ENCODE data around the gene SLC35E3.
"Not testable (repeated sequence)": the region's sequence is repeated elsewhere in the genome, so short reads cannot be mapped to it uniquely, and the experiment has no call there.

The SLC35E3 gene

DNA sequence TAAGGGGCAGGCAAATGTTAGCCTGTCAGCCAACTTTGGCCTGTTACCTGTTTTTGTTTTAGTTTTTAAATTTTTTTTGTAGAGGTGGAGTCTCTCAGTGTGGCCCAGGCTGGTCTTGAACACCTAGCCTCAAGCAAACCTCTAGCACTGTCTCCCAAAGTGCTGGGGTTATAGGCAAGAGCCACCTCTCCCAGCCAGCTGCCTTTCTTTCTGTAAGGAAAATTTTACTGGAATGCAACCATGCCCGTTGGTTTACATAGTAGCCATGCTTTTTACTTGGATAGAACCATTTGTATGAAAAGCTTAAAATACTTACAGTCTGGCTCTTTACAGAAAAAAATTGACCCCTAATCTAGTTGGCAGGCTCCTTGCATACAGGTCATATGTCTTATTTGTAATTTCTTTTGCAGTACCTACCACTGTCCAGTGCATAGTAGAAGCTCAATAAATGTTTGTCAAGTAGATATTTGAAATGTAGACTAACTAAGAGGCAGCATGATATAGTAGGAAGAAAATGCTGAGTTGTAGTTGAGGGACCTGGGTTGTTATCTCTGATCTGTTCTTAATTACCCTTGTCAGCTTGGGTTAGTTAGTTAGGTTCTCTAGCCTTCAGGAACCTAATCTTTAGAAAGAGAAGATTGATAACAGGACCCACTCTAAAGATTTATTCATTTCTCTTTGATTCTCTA, 66.7 kb downstream of the SLC35E3 start:
- Mint-ChIP-seq H3K4me3 (no peak overlapping the region), H3K27me3 (no peaks in the 10 kb centered on the region), H3K4me1 (peaks cover 38% of the 10 kb centered on the region), H3K36me3 (ENCODE audit: insufficient read depth) (peaks cover 49% of the 10 kb centered on the region), H3K27ac (ENCODE audit: low read depth) (no peak overlapping the region), H3K9me3 (no peaks in the 10 kb centered on the region)
- ATAC-seq (replicated peaks; ENCODE audit: extremely low read depth, poor library complexity, severe bottlenecking) = no peak
- DNase-seq (ENCODE audit: low spot score in 2 of 2) = no peak

DNA sequence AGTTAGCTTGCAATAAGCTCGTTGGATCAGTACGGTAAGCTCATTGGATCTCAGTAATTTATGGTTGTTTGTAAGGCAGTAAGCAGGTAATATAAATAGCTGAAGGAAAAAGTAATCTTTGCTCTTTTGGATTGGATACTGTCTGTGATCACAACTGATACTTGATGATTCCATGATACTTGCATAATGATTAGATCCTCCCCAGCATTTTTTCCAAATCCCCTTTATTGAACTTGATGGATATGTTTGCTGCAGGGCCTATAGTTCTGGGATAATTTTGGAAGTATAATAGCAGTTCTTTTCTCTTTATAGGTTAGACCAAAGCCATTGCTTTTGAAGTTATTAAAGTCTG, 67.2 kb downstream of the SLC35E3 start:
- H3K4me1 Mint-ChIP-seq = peaks cover 38% of the 10 kb centered on the region
- H3K27ac Mint-ChIP-seq (ENCODE audit: low read depth) = no peak overlapping the region
- H3K27me3 Mint-ChIP-seq = no peaks in the 10 kb centered on the region
- DNase-seq (ENCODE audit: low spot score in 2 of 2) = no peak
- no peak overlapping the region for H3K4me3 Mint-ChIP-seq
- H3K9me3 Mint-ChIP-seq = no peaks in the 10 kb centered on the region
- no peak for ATAC-seq (replicated peaks; ENCODE audit: extremely low read depth, poor library complexity, severe bottlenecking)
- peaks cover 44% of the 10 kb centered on the region for H3K36me3 Mint-ChIP-seq (ENCODE audit: insufficient read depth)

DNA sequence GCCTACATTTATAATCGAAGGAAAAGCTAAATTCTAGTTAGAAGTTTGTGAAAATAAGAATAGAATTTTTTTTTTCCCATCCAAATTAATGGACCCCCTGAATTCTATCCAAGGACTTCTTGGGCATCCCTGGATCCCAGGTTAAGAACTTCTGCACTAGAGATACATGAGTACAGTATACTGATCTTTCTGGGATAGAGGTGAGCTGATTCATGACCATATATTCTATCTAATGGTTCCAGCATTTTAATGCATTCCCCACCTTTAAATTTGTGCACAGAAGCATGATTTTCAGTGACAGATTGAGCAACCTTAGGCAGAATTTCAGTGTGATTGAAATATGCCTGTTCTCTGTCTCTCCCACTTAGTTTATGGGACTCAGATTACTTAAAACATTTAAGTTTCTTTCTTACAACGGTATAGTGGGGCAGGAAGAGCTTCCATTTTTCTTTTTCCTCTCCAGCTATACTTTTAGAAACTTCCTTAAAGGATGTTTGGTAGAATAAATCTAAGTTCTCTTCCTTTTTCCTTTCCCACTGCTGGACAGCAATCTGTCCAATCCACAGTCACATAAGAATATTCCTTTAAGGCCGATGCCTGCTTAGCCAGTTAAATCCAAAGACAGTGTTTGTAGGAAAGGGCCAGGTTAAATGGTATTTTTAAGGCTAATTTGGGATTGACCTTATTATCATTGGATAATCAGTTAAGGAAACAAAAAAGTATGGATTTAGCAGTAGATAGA, 68.7 kb downstream of the SLC35E3 start:
- ATAC-seq (replicated peaks; ENCODE audit: extremely low read depth, poor library complexity, severe bottlenecking) (no peak), DNase-seq (ENCODE audit: low spot score in 2 of 2) (no peak)
- H3K36me3 Mint-ChIP-seq (ENCODE audit: insufficient read depth) = peaks cover 47% of the 10 kb centered on the region
- no peak overlapping the region for H3K27ac Mint-ChIP-seq (ENCODE audit: low read depth)
- H3K4me1 Mint-ChIP-seq = peaks cover 38% of the 10 kb centered on the region
- no peaks in the 10 kb centered on the region for H3K27me3 Mint-ChIP-seq
- H3K9me3 Mint-ChIP-seq = no peaks in the 10 kb centered on the region
- H3K4me3 Mint-ChIP-seq = no peak overlapping the region

DNA sequence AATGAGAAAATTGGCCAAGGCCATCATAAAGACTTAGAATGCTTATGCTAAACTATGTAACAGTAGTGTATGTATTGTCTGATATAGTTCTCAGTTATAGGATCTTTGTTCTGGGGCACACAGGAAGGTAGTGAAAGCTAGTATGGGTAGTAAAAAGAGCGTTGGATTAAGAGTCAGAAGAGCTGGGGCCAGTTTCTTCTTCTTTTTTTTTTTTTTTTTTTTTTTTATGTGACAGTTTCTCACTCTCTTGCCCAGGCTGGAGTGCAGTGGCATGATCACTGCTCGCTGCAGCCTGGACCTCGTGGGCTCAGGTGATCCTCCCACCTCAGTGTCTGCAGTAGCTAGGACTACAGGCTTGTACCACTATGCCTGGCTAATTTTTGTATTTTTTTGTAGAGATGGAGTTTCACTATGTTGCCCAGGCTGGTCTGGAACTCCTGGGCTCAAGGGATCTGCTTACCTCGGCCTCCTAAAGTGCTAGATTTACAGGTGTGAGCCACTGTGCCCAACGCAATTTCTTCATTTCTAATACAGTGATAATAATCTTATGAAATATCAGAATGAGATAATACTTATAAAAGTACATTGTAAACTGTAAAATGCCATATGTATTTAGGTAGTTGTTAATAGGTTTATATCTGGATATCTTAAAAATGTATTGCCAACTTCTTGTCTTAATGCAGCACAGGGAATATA, 69.4 kb downstream of the SLC35E3 start:
- Mint-ChIP-seq H3K4me1 (peaks cover 38% of the 10 kb centered on the region), H3K27me3 (no peaks in the 10 kb centered on the region), H3K27ac (ENCODE audit: low read depth) (no peak overlapping the region), H3K4me3 (no peak overlapping the region), H3K36me3 (ENCODE audit: insufficient read depth) (peaks cover 53% of the 10 kb centered on the region), H3K9me3 (no peaks in the 10 kb centered on the region)
- ATAC-seq (replicated peaks; ENCODE audit: extremely low read depth, poor library complexity, severe bottlenecking) (no peak), DNase-seq (ENCODE audit: low spot score in 2 of 2) (no peak)

DNA sequence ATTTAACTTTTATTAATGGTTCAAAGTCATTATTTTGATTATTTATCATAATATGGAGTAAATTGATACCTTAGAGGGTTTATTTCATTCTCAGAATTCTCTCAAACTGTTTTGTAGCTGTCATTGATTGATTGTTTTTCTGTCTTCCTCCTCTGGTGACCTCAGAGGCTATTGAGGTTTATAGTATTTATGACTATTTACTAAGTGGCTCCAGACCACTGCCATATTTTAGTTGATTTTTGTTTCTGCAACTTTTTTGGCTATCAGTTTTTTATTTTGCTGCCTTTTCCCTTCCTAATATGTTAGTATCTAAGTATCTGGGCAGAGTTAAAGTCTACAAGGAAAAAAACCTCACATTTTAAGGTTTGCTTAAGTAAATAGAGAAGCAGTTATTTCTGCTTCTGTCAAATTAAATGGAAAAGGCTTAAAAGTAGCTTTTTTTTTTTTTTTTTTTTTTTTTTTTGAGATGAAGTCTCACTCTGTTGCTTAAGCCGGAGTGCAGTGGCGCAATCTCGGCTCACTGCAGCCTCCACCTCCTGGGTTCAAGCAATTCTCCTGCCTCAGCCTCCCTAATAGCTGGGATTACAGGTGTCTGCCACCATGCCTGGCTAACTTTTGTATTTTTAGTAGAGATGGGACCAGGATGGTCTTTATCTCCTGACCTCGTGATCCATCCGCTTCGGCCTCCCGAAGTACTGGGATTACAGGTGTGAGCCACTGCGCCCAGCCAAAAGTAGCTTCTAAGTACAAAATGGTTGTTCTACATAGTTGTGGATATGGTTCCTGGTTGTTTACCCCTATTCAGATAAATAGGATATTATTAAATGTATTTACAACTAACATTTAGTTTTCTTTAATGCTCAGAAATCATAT, 70.2 kb downstream of the SLC35E3 start:
- Mint-ChIP-seq H3K4me3 (no peak overlapping the region), H3K27ac (ENCODE audit: low read depth) (no peak overlapping the region), H3K36me3 (ENCODE audit: insufficient read depth) (peaks cover 55% of the 10 kb centered on the region), H3K4me1 (peaks cover 33% of the 10 kb centered on the region), H3K9me3 (no peaks in the 10 kb centered on the region), H3K27me3 (no peaks in the 10 kb centered on the region)
- DNase-seq (ENCODE audit: low spot score in 2 of 2) (no peak), ATAC-seq (replicated peaks; ENCODE audit: extremely low read depth, poor library complexity, severe bottlenecking) (no peak)

DNA sequence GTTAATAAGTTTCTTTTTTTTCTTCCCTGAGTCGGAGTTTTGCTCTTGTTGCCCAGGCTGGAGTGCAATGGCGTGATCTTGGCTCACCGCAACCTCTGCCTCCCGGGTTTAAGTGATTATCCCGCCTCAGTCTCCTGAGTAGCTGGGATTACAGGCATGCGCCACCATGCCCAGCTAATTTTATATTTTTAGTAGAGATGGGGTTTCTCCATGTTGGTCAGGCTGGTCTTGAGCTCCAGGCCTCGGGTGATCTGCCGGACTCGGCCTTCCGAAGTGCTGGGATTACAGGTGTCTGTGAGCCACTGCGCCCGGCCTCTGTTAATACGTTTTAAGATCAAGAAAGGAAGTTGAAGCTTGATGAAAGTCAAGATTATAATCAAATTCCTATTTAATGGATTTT, 73.5 kb downstream of the SLC35E3 start:
- H3K9me3 Mint-ChIP-seq; ATAC-seq (replicated peaks; ENCODE audit: extremely low read depth, poor library complexity, severe bottlenecking); DNase-seq (ENCODE audit: low spot score in 2 of 2); H3K27ac Mint-ChIP-seq (ENCODE audit: low read depth); H3K4me3 Mint-ChIP-seq; H3K27me3 Mint-ChIP-seq: not testable (repeated sequence)
- peaks cover 64% of the 10 kb centered on the region for H3K36me3 Mint-ChIP-seq (ENCODE audit: insufficient read depth)
- H3K4me1 Mint-ChIP-seq = peaks cover 24% of the 10 kb centered on the region

DNA sequence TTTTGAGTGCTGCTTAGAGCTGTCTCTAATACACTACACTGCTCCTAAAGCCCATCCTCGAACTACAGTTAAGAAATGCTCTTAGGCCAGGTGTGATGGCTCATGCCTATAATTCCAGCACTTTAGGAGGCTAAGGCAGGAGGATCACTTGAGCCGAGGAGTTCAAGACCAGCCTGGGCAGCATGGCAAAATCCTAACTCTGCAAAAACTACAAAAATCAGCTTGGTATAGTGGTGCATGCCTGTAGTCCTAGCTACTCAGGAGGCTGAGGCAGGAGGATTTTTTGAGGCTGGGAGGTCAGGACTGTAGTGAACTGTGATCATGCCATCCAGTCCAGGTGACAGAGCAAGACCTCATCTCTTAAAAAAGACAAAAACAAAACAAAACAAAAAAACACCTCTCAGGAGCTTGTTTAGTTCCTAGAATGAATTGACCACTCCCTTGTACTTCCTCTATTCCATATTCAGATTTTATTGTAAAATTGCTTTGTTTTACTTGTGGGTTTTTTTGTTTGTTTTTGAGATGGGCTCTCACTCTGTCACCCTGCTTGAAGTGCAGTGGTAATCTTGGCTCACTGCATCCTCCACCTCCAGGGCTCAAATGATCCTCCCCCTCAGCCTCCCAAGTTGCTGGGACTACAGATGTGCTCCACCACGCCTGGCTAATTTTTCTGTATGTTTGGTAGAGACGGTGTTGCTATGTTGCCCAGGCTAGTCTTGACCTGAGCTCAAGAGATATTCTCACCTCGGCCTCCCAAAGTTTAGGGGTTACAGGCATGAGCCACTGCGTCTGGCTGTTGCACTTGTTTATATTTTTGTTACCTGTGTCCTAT, 75.6 kb downstream of the SLC35E3 start:
- Mint-ChIP-seq H3K9me3 (no peaks in the 10 kb centered on the region), H3K4me3 (no peak overlapping the region)
- no peak for ATAC-seq (replicated peaks; ENCODE audit: extremely low read depth, poor library complexity, severe bottlenecking)

DNA sequence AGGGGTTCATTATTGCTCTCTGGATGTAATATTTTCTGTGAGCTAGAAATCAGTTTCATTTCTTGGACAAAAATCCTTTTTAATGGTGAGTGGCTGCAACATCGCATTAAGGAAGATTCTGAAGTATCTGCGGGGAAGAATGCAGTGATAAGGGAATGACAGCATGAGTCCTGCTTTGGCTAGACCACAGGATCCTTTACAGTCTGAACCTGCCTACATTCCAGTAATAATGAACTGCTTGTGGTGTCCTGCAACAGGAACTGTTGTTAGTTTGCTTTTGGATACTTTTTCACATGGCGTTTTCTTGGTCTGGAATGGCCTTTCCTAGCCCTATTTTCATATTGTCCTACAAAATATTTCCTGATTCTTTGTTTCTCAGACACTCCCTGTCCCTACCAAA, 77.7 kb downstream of the SLC35E3 start:
- H3K36me3 Mint-ChIP-seq (ENCODE audit: insufficient read depth) = peaks cover 84% of the 10 kb centered on the region
- DNase-seq (ENCODE audit: low spot score in 2 of 2) (no peak), ATAC-seq (replicated peaks; ENCODE audit: extremely low read depth, poor library complexity, severe bottlenecking) (no peak)
- no peaks in the 10 kb centered on the region for H3K27me3 Mint-ChIP-seq
- H3K4me3 Mint-ChIP-seq = no peak overlapping the region
- peak overlapping the region; percentile 16 for H3K27ac Mint-ChIP-seq (ENCODE audit: low read depth)
- peaks cover 12% of the 10 kb centered on the region for H3K4me1 Mint-ChIP-seq
- H3K9me3 Mint-ChIP-seq = no peaks in the 10 kb centered on the region

More for the DNA sequence above, 75.6 kb downstream of the SLC35E3 start:
- no peaks in the 10 kb centered on the region for H3K27me3 Mint-ChIP-seq
- H3K4me1 Mint-ChIP-seq = peaks cover 12% of the 10 kb centered on the region
- peaks cover 76% of the 10 kb centered on the region for H3K36me3 Mint-ChIP-seq (ENCODE audit: insufficient read depth)
- peak overlapping the region; percentile 66 for H3K27ac Mint-ChIP-seq (ENCODE audit: low read depth)
- DNase-seq (ENCODE audit: low spot score in 2 of 2) = no peak

DNA sequence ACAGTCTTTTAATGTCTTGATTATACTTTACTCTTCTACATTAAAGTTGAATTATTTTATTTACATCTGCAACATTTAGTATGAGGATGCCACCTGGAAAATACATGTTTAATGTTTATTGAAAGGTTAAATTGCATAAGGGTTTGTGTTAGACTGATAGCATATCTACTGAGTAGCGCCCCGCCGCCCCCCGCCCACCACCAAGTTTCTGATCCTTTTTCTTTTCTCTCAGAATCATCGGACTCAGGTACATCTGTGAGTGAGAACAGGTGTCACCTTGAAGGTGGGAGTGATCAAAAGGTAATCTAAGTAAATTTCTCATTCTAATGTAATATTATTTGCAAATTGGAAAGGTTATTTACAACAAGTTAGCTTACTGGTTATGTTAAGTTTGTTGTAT, 78.2 kb downstream of the SLC35E3 start:
- peaks cover 81% of the 10 kb centered on the region for H3K36me3 Mint-ChIP-seq (ENCODE audit: insufficient read depth)
- H3K27me3 Mint-ChIP-seq = no peaks in the 10 kb centered on the region
- ATAC-seq (replicated peaks; ENCODE audit: extremely low read depth, poor library complexity, severe bottlenecking) (no peak), DNase-seq (ENCODE audit: low spot score in 2 of 2) (no peak)
- no peaks in the 10 kb centered on the region for H3K9me3 Mint-ChIP-seq
- H3K4me1 Mint-ChIP-seq = peaks cover 12% of the 10 kb centered on the region
- H3K27ac Mint-ChIP-seq (ENCODE audit: low read depth) = no peak overlapping the region
- H3K4me3 Mint-ChIP-seq = no peak overlapping the region

DNA sequence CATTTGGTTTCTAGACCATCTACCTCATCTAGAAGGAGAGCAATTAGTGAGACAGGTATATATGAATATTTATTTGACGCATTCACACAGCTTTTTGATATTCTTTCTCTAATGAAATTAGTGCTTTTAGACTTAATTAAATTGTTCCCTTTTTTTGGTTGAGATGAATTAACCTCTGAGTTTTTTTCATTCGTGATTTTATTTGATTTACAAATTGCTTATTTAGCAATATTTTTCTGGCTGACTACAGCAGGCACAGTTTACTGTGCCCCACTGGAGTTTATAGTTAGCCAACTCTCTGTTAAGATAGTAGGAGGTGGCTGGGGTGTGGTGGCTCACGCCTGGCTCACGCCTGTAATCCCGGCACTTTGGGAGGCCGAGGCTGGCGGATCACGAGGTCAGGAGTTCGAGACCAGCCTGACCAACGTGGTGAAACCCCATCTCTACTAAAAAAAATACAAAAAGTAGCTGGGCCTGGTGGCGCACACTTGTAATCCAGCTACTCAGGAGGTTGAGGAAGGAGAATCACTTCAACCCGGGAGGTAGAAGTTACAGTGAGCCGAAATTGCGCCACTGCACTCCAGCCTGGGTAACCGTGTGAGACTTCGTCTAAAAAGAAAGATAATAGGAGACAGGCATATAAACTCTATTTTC, 78.7 kb downstream of the SLC35E3 start:
- H3K36me3 Mint-ChIP-seq (ENCODE audit: insufficient read depth) = peaks cover 79% of the 10 kb centered on the region
- peaks cover 12% of the 10 kb centered on the region for H3K4me1 Mint-ChIP-seq
- ATAC-seq (replicated peaks; ENCODE audit: extremely low read depth, poor library complexity, severe bottlenecking) (no peak), DNase-seq (ENCODE audit: low spot score in 2 of 2) (no peak)
- H3K27ac Mint-ChIP-seq (ENCODE audit: low read depth) = no peak overlapping the region
- H3K9me3 Mint-ChIP-seq = no peaks in the 10 kb centered on the region
- H3K27me3 Mint-ChIP-seq = no peaks in the 10 kb centered on the region
- no peak overlapping the region for H3K4me3 Mint-ChIP-seq

DNA sequence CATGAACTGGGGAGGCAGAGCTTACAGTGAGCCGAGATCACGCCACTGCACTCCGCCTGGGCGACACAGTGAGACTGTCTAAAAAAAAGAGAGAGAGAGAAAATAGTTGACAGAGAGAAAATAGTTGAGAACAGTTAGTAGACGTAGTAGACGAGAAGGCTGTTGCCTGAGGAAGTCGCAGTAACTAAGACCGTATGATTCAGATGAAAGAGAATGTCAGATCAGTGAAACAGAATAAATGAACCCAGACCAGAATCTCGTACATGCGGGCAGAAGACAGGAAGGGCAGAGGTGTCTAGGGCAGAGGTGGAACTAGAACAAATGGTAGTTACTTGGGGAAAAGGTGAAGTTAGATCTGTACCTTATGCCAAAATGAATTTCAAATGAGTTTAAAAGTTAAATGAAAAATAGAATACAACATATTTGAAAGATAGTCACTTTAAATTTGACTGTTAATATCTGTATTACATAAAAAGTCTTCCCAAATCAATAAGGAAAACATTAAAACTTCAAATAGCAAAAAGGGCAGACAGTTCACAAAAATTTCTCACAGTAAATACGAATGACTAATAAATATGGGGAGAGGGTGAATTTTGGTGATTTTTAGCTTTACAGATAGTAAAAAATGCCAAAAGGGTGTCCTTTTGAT, 79.7 kb downstream of the SLC35E3 start:
- Mint-ChIP-seq H3K27ac (ENCODE audit: low read depth) (no peak overlapping the region), H3K4me3 (no peak overlapping the region), H3K36me3 (ENCODE audit: insufficient read depth) (peaks cover 76% of the 10 kb centered on the region), H3K9me3 (no peaks in the 10 kb centered on the region), H3K27me3 (no peaks in the 10 kb centered on the region), H3K4me1 (peaks cover 19% of the 10 kb centered on the region)
- DNase-seq (ENCODE audit: low spot score in 2 of 2) = no peak
- ATAC-seq (replicated peaks; ENCODE audit: extremely low read depth, poor library complexity, severe bottlenecking) = no peak
